GM12874 (cell line): ENCODE measurements around the gene SEC61A2.

Experiments used
- CTCF ChIP-seq: IDR thresholded peaks from 2 replicates; pipeline ENCODE4 v1.5.1; 2011; ENCODE audit warnings: low read depth, mild to moderate bottlenecking, control low read depth, low read length, moderate library complexity; ENCODE audit not compliant: insufficient read depth

The SEC61A2 gene

GRCh38 chr10:12180221-12180974 lies 50.9 kb downstream of the SEC61A2 start:
- no peak for TF ChIP-seq CTCF

- TF ChIP-seq CTCF: no peak
Observed at GRCh38 chr10:12181065-12181775, 51.7 kb downstream of the SEC61A2 start.

- no peak for TF ChIP-seq CTCF
Observed at GRCh38 chr10:12184165-12184564, 54.7 kb downstream of the SEC61A2 start.

GRCh38 chr10:12186323-12186722 lies 56.8 kb downstream of the SEC61A2 start:
- TF ChIP-seq CTCF: no peak

- TF ChIP-seq CTCF: no peak
Observed at GRCh38 chr10:12187321-12187905, 57.9 kb downstream of the SEC61A2 start.

GRCh38 chr10:12188656-12189055 lies 59.2 kb downstream of the SEC61A2 start:
- no peak for TF ChIP-seq CTCF

- no peak for TF ChIP-seq CTCF
Observed at GRCh38 chr10:12189426-12189825, 59.9 kb downstream of the SEC61A2 start.
